Colonic mucosa (tissue), 4 donors: ENCODE data around the gene ZNF613. TPM values are rescaled to one million over a fixed set of nuclear protein-coding genes. Genes with fewer than 3 reads are reported as not detected.

ENCODE experiments used
- DNase-seq: peaks from one replicate; pipeline ENCODE4 v3.0.0-alpha.2; 2020
- H3K27ac ChIP-seq: fragments of 200-600 bp; one replicate; pipeline ENCODE4 v1.8.0; 2021
- H3K27me3 ChIP-seq: fragments of 200-600 bp; one replicate; pipeline ENCODE4 v1.8.0; 2021
- H3K36me3 ChIP-seq: fragments of 200-600 bp; one replicate; pipeline ENCODE4 v1.8.0; 2021
- H3K4me1 ChIP-seq: fragments of 200-600 bp; one replicate; pipeline ENCODE4 v1.8.0; 2021; ENCODE audit warnings: mild to moderate bottlenecking
- H3K4me3 ChIP-seq: fragments of 200-600 bp; one replicate; pipeline ENCODE4 v1.8.0; 2021
- H3K9ac ChIP-seq, 2 donors: one replicate each; pipeline ENCODE4 v1.7.0; 2013; ENCODE audit warnings: control low read depth in 2 of 2, low read depth in 2 of 2, low read length in 2 of 2
- H3K9me3 ChIP-seq: fragments of 200-600 bp; one replicate; pipeline ENCODE4 v1.8.0; 2021
- CTCF ChIP-seq: fragments of 200-600 bp; IDR thresholded peaks from one replicate; pipeline ENCODE4 v1.8.0; 2022; ENCODE audit warnings: antibody characterized with exemption, mild to moderate bottlenecking
- intact Hi-C: fragments of 100-400 bp; cut with DNase I; formaldehyde crosslinking; loops from one replicate; pipeline ENCODE4 v1.14.1; 2022
- total RNA-seq, 2 donors: library from RNA; stranded (reverse); fragmentation: NEBNext Ultra II Directional in 1 of 2; extraction: Animal tissue kit (Norgen Biotek cat#: 25700) in 1 of 2; gene quantifications; one replicate each; pipeline ENCODE4 v1.2.1, GENCODE V29; 2021
- donor health status: healthy.
- donor health status: DM: no; HTN: no; CAD: no.
- donor health status: DM: no; HTN: no; CAD: no.

ZNF613 gene
- total RNA-seq, 2 donors from 2014 or later, result 4.2 to 4.4 TPM

GRCh38 chr19:51927859-51928258, 587 bp downstream of the ZNF613 start:
- intact Hi-C loops, result loop anchor here (5.0 to 10.0 kb wide), 3 partner anchors 41 to 79 kb away; partner anchors contain the start of genes ZNF350, ZNF577 and ZNF615
- peak overlapping the region; percentile 85 to 86 for H3K9ac ChIP-seq
- no peak for DNase-seq
- no peaks in the 10 kb centered on the region for H3K36me3 ChIP-seq
- H3K27ac ChIP-seq, result no peak overlapping the region
- H3K27me3 ChIP-seq, result no peaks in the 10 kb centered on the region
- H3K9me3 ChIP-seq, result peaks cover 3% of the 10 kb centered on the region
- H3K4me3 ChIP-seq, result peak overlapping the region; percentile 80
- peaks cover 6% of the 10 kb centered on the region for H3K4me1 ChIP-seq
- no peak for TF ChIP-seq CTCF

GRCh38 chr19:51931921-51932320, 4.6 kb downstream of the ZNF613 start:
- Histone ChIP-seq H3K4me3 (no peak overlapping the region), H3K27ac (no peak overlapping the region), H3K9me3 (no peaks in the 10 kb centered on the region), H3K4me1 (peaks cover 6% of the 10 kb centered on the region), H3K27me3 (no peaks in the 10 kb centered on the region), H3K36me3 (no peaks in the 10 kb centered on the region), H3K9ac (no peak overlapping the region)
- TF ChIP-seq CTCF, result no peak
- intact Hi-C loops, result no loop called here
- no peak for DNase-seq

- Histone ChIP-seq H3K4me1 (no peaks in the 10 kb centered on the region), H3K27ac (no peak overlapping the region), H3K9ac (no peak overlapping the region), H3K4me3 (no peak overlapping the region), H3K9me3 (peaks cover 3% of the 10 kb centered on the region), H3K27me3 (no peaks in the 10 kb centered on the region), H3K36me3 (peaks cover 41% of the 10 kb centered on the region)
- DNase-seq, result no peak
- intact Hi-C loops, result no loop called here
- no peak for TF ChIP-seq CTCF
These were observed 11.7 kb downstream of the ZNF613 start for GRCh38 chr19:51938936-51939335.

GRCh38 chr19:51944798-51945552, 17.7 kb downstream of the ZNF613 start:
- Histone ChIP-seq H3K9ac (no peak overlapping the region), H3K36me3 (peaks cover 43% of the 10 kb centered on the region), H3K4me3 (no peak overlapping the region), H3K9me3 (peaks cover 11% of the 10 kb centered on the region), H3K4me1 (no peaks in the 10 kb centered on the region), H3K27me3 (no peaks in the 10 kb centered on the region), H3K27ac (no peak overlapping the region)
- no peak for DNase-seq
- intact Hi-C loops, result no loop called here
- TF ChIP-seq CTCF, result no peak

- peaks cover 33% of the 10 kb centered on the region for H3K36me3 ChIP-seq
- no peaks in the 10 kb centered on the region for H3K27me3 ChIP-seq
- H3K9ac ChIP-seq, result no peak overlapping the region
- H3K4me1 ChIP-seq, result no peaks in the 10 kb centered on the region
- no peak for DNase-seq
- intact Hi-C loops, result no loop called here
- no peak overlapping the region for H3K27ac ChIP-seq
- H3K9me3 ChIP-seq, result peaks cover 11% of the 10 kb centered on the region
- TF ChIP-seq CTCF, result no peak
- no peak overlapping the region for H3K4me3 ChIP-seq
These were observed 19.3 kb downstream of the ZNF613 start for GRCh38 chr19:51946602-51947001.
